HepG2 (cell line): ENCODE data around the gene COMMD7. TPM values are rescaled to one million over a fixed set of nuclear protein-coding genes. Genes with fewer than 3 reads are reported as not detected.

Experiments
- ARNT ChIP-seq: fragments of 450-650 bp; IDR thresholded peaks from 2 replicates; pipeline ENCODE4 v1.6.1; 2017
- IKZF5 ChIP-seq: IDR thresholded peaks from 2 replicates; pipeline ENCODE4 v1.6.1; 2018; ENCODE audit warnings: missing genetic modification reagents, mild to moderate bottlenecking, missing compliant biosample characterization
- NFRKB ChIP-seq: fragments of 450-650 bp; IDR thresholded peaks from 2 replicates; pipeline ENCODE4 v1.6.1; 2017
- NR3C1 ChIP-seq: sonication (generic); formaldehyde crosslinking; IDR thresholded peaks from 2 replicates; pipeline ENCODE4 v1.4.0; 2020; ENCODE audit warnings: missing genetic modification reagents
- PHF21A ChIP-seq: sonication (generic); formaldehyde crosslinking; IDR thresholded peaks from 2 replicates; pipeline ENCODE4 v1.5.0; 2020; ENCODE audit warnings: mild to moderate bottlenecking, missing genetic modification reagents
- TARDBP ChIP-seq: sonication (generic); formaldehyde crosslinking; IDR thresholded peaks from 2 replicates; pipeline ENCODE4 v1.8.0; 2022; ENCODE audit warnings: mild to moderate bottlenecking, missing genetic modification reagents
- TBX3 ChIP-seq: fragments of 450-650 bp; IDR thresholded peaks from 2 replicates; pipeline ENCODE4 v1.6.1; 2017; ENCODE audit warnings: antibody characterized with exemption, mild to moderate bottlenecking, inconsistent platforms, borderline replicate concordance
- ZBED4 ChIP-seq: sonication (generic); formaldehyde crosslinking; IDR thresholded peaks from 2 replicates; pipeline ENCODE4 v1.4.0; 2020; ENCODE audit warnings: missing genetic modification reagents, borderline replicate concordance
- ZBTB38 ChIP-seq: sonication (generic); formaldehyde crosslinking; IDR thresholded peaks from 2 replicates; pipeline ENCODE4 v1.5.1; 2020; ENCODE audit warnings: mild to moderate bottlenecking, missing genetic modification reagents
- ZFP36 ChIP-seq: fragments of 150-350 bp; IDR thresholded peaks from 2 replicates; pipeline ENCODE4 v1.6.1; 2018; ENCODE audit warnings: borderline replicate concordance, low read length, low read depth; ENCODE audit not compliant: partially characterized antibody
- ZMAT5 ChIP-seq: sonication (generic); formaldehyde crosslinking; IDR thresholded peaks from 2 replicates; pipeline ENCODE4 v1.5.0; 2020; ENCODE audit warnings: mild to moderate bottlenecking, low read depth, missing genetic modification reagents, borderline replicate concordance
- ZNF260 ChIP-seq: sonication (generic); formaldehyde crosslinking; IDR thresholded peaks from 2 replicates; pipeline ENCODE4 v1.4.0; 2020; ENCODE audit warnings: missing genetic modification reagents, low read depth, mild to moderate bottlenecking, borderline replicate concordance
- ZNF598 ChIP-seq: sonication (generic); formaldehyde crosslinking; IDR thresholded peaks from 2 replicates; pipeline ENCODE4 v1.5.1; 2020; ENCODE audit warnings: mild to moderate bottlenecking, missing genetic modification reagents, borderline replicate concordance
- ZNF652 ChIP-seq: IDR thresholded peaks from 2 replicates; pipeline ENCODE4 v1.6.1; 2016; ENCODE audit warnings: low read depth, borderline replicate concordance
- ZNF720 ChIP-seq: sonication (generic); formaldehyde crosslinking; IDR thresholded peaks from 2 replicates; pipeline ENCODE4 v1.4.0; 2020; ENCODE audit warnings: missing genetic modification reagents
- polyA plus RNA-seq, 8 experiments: library from polyadenylated mRNA; depleted of rRNA in 3 of 8; stranded (reverse) in 7 of 8; unstranded in 1 of 8; fragments of >200 nt; fragmentation: Illumina TruSeq in 4 of 8; extraction: Trizol in 4 of 8; gene quantifications; 2 replicates each; pipeline versions ENCODE4 v1.2.1 to v1.2.3, GENCODE V29; 2011 to 2016; ENCODE audit warnings: low read depth in 4 of 8, missing spikeins in 1 of 8, mixed read lengths in 1 of 8; ENCODE audit not compliant: insufficient read depth in 1 of 8
- total RNA-seq, 5 experiments: library from RNA; depleted of rRNA; stranded (reverse); fragments of >200 nt; fragmentation: Illumina TruSeq; extraction: Trizol; gene quantifications; 2 replicates each; pipeline ENCODE4 v1.2.3, GENCODE V29; 2016; ENCODE audit warnings: low read depth in 1 of 5
- TF ChIP-seq, protein P1 (sequence below), 2 experiments: fragments of 450-650 bp in 1 of 2; sonication (generic) in 1 of 2; formaldehyde crosslinking; IDR thresholded peaks; 2 replicates each; pipeline versions ENCODE4 v1.5.0 to v1.8.0; 2020 to 2022; ENCODE audit warnings: mild to moderate bottlenecking in 1 of 2, missing genetic modification reagents in 1 of 2
- TF ChIP-seq, protein P2 (sequence below): IDR thresholded peaks from 2 replicates; pipeline ENCODE4 v1.6.1; 2016; ENCODE audit warnings: mild to moderate bottlenecking
- TF ChIP-seq, protein P3 (sequence below): sonication (generic); formaldehyde crosslinking; IDR thresholded peaks from 2 replicates; pipeline ENCODE4 v1.4.0; 2020; ENCODE audit warnings: missing genetic modification reagents, mild to moderate bottlenecking, borderline replicate concordance

Gene COMMD7
- total and polyA plus RNA-seq, 2 of the 13 experiments (the other 11 are each of a cell fraction or from before 2014, with no cell fraction given), result 42.1 to 53.3 TPM

DNA sequence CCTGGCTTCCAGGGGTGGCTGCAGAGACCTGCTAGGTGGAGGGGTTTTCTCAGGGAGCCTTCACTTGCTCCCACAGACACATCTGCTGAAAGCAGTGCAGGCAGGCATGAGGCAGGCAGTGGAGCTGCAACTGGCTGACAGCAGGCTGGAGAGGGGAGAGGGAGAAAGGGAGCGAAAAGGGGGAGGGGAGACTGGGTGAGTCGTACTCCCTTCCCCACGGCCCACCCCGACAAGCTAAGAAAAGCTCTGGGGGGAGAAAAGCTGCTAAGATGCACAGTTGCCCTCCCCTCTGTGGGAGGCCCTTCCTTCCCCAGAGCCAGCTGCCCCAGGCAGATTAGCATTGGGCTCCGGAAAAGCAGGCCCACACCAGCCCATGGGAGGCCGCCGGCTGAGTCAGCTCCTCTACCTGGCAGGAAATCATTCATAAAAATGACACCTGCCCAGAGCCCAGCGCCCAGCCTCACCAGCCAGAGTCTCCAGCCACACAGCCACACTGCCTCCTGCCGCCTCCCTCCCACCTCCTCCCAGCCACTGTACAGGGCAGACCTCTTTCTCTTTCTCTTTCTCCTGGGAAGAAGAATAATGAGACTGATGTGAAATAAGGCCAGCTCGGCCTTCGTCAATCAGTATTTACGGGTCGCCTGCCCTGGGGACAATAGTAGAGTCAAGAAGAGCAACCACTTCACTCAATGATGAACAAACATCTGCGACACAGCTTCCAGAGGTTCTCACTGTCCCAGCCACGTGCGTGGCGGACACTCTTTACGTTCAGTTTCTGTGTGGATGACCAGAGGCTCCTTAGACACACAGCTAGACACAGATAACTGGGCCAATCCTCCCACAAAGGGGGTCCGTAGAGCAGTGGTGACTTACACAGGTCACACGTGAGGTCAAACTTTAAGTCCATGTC is 61.8 kb downstream of the COMMD7 start (continued):
- TF ChIP-seq ZBED4 (0 out of 2 replicates have a peak, but pooled peaks have one; percentile 17), NFRKB (no peak), IKZF5 (CRISPR knock-in tag) (0 out of 2 replicates have a peak, but pooled peaks have one; percentile 8), ARNT (no peak), TARDBP (no peak; the same call in 1 of the 2 replicates), ZNF260 (CRISPR knock-in tag) (no peak), NR3C1 (no peak), ZNF652 (CRISPR knock-in tag) (no peak; the same call in 1 of the 2 replicates), ZNF598 (CRISPR knock-in tag) (no peak; the same call in 1 of the 2 replicates), TBX3 (no peak), ZBTB38 (CRISPR knock-in tag) (peak; percentile 50), ZMAT5 (CRISPR knock-in tag) (no peak), PHF21A (CRISPR knock-in tag) (no peak), ZFP36 (no peak), ZNF720 (CRISPR knock-in tag) (no peak)
- TF ChIP-seq, protein P1, sequence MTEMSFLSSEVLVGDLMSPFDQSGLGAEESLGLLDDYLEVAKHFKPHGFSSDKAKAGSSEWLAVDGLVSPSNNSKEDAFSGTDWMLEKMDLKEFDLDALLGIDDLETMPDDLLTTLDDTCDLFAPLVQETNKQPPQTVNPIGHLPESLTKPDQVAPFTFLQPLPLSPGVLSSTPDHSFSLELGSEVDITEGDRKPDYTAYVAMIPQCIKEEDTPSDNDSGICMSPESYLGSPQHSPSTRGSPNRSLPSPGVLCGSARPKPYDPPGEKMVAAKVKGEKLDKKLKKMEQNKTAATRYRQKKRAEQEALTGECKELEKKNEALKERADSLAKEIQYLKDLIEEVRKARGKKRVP (CRISPR knock-in tag; IDR thresholded peaks at IDR 0.05), result no peak
- TF ChIP-seq, protein P2, sequence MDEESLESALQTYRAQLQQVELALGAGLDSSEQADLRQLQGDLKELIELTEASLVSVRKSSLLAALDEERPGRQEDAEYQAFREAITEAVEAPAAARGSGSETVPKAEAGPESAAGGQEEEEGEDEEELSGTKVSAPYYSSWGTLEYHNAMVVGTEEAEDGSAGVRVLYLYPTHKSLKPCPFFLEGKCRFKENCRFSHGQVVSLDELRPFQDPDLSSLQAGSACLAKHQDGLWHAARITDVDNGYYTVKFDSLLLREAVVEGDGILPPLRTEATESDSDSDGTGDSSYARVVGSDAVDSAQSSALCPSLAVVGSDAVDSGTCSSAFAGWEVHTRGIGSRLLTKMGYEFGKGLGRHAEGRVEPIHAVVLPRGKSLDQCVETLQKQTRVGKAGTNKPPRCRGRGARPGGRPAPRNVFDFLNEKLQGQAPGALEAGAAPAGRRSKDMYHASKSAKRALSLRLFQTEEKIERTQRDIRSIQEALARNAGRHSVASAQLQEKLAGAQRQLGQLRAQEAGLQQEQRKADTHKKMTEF (CRISPR knock-in tag), result peak; percentile 38; the same call in 1 of the 2 replicates
- TF ChIP-seq, protein P3, sequence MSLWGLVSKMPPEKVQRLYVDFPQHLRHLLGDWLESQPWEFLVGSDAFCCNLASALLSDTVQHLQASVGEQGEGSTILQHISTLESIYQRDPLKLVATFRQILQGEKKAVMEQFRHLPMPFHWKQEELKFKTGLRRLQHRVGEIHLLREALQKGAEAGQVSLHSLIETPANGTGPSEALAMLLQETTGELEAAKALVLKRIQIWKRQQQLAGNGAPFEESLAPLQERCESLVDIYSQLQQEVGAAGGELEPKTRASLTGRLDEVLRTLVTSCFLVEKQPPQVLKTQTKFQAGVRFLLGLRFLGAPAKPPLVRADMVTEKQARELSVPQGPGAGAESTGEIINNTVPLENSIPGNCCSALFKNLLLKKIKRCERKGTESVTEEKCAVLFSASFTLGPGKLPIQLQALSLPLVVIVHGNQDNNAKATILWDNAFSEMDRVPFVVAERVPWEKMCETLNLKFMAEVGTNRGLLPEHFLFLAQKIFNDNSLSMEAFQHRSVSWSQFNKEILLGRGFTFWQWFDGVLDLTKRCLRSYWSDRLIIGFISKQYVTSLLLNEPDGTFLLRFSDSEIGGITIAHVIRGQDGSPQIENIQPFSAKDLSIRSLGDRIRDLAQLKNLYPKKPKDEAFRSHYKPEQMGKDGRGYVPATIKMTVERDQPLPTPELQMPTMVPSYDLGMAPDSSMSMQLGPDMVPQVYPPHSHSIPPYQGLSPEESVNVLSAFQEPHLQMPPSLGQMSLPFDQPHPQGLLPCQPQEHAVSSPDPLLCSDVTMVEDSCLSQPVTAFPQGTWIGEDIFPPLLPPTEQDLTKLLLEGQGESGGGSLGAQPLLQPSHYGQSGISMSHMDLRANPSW (CRISPR knock-in tag), result no peak
